ENCODE results near the gene PPP2R1A.

Gene PPP2R1A

DNA sequence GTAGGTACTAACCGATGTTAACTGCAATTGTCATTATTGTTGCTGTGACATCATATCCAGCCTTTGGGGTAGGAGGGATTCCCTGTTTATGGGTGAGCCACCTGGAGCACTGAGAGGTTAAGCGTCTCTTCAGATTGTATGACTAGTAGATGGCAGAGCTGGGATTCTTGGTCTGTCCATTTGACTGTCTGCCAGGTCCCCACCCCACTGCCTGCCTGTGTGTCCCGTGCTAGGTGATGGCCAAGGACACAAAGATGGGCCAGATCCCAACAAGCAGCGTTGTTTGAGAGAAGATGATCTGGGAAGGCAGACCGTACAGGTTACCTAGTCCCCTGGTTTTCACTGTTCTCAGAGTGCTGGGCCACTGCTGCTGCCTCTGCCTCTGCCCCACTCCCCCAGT is 16.6 kb downstream of the PPP2R1A start:
- no peak for TF ChIP-seq CTCF (conservative IDR thresholded peaks at IDR 0.05; ENCODE audit: low read depth, low read length)
- H3K4me3 ChIP-seq (ENCODE audit: low read length), result no peak overlapping the region
- no peak for DNase-seq (ENCODE audit: low read depth)

DNA sequence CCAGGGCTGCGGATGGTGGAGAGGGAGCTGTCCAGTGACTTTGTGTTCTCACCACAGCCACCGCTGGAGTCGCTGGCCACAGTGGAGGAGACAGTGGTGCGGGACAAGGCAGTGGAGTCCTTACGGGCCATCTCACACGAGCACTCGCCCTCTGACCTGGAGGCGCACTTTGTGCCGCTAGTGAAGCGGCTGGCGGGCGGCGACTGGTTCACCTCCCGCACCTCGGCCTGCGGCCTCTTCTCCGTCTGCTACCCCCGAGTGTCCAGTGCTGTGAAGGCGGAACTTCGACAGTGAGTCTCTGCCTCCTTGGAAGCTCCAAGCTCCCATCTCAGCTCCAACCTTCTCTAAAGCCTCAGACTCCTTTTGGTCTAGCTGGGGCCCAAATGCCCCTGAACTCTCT is 21.4 kb downstream of the PPP2R1A start:
- DNase-seq (ENCODE audit: low read depth), result no peak
- no peak overlapping the region for H3K4me3 ChIP-seq (ENCODE audit: low read length)
- TF ChIP-seq CTCF (conservative IDR thresholded peaks at IDR 0.05; ENCODE audit: low read depth, low read length), result no peak

GRCh38 chr19:52211926-52212571 is 22.2 kb downstream of the PPP2R1A start:
- H3K4me3 ChIP-seq (ENCODE audit: low read length), result no peak overlapping the region
- DNase-seq (ENCODE audit: low read depth), result no peak
- TF ChIP-seq CTCF (conservative IDR thresholded peaks at IDR 0.05; ENCODE audit: low read depth, low read length), result no peak

GRCh38 chr19:52212572-52213255 is 22.9 kb downstream of the PPP2R1A start:
- no peak overlapping the region for H3K4me3 ChIP-seq (ENCODE audit: low read length)
- DNase-seq (ENCODE audit: low read depth), result no peak
- TF ChIP-seq CTCF (conservative IDR thresholded peaks at IDR 0.05; ENCODE audit: low read depth, low read length), result no peak

GRCh38 chr19:52214241-52214640 is 24.4 kb downstream of the PPP2R1A start:
- TF ChIP-seq CTCF (conservative IDR thresholded peaks at IDR 0.05; ENCODE audit: low read depth, low read length), result no peak
- DNase-seq (ENCODE audit: low read depth), result no peak
- H3K4me3 ChIP-seq (ENCODE audit: low read length), result no peak overlapping the region

GRCh38 chr19:52216401-52216800 is 26.5 kb downstream of the PPP2R1A start:
- no peak for DNase-seq (ENCODE audit: low read depth)
- no peak overlapping the region for H3K4me3 ChIP-seq (ENCODE audit: low read length)
- TF ChIP-seq CTCF (conservative IDR thresholded peaks at IDR 0.05; ENCODE audit: low read depth, low read length), result no peak

DNA sequence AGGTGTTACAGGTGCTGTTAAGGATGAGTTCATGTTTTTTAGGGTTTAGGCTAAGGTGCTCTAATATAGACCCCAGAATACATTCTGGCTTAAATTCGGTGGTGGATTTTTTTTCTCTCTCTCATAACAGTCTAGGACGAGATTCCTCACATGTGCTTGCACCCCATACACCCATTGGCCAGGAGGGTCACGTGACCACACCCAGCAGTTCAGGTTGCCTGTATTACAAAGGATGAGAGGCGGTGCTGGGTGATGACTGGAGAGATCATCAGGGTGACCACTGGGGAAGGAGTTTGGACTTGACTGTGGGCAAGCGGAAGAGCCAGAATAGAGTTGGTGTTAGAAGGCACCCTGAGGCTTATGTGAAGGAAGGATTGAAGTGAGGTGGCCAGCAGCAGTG is 27.7 kb downstream of the PPP2R1A start:
- TF ChIP-seq CTCF (conservative IDR thresholded peaks at IDR 0.05; ENCODE audit: low read depth, low read length), result no peak
- DNase-seq (ENCODE audit: low read depth), result no peak
- no peak overlapping the region for H3K4me3 ChIP-seq (ENCODE audit: low read length)

All from retinal pigment epithelial cell (primary cell).